Dedifferentiated amniotic fluid mesenchymal stem cell (primary cell): ENCODE measurements around the gene SH3BP4.

Source experiments
- DNase-seq: peaks from one replicate; pipeline ENCODE4 v3.0.0-alpha.2; 2016; ENCODE audit errors: extremely low spot score

Gene SH3BP4

GRCh38 chr2:234947556-234947955 lies 4.3 kb upstream of the SH3BP4 start:
- no peak for DNase-seq

GRCh38 chr2:234949762-234950434 lies 1.9 kb upstream of the SH3BP4 start:
- peak; percentile 97 for DNase-seq

GRCh38 chr2:234950435-234950729 lies 1.4 kb upstream of the SH3BP4 start:
- no peak for DNase-seq

- DNase-seq: peak; percentile 66
Measured at GRCh38 chr2:234950730-234951663, 820 bp upstream of the SH3BP4 start.

- DNase-seq: no peak
Measured at GRCh38 chr2:234952270-234953115, 676 bp downstream of the SH3BP4 start.

GRCh38 chr2:234953116-234954031 lies 1.6 kb downstream of the SH3BP4 start:
- no peak for DNase-seq

GRCh38 chr2:234954551-234954992 lies 2.8 kb downstream of the SH3BP4 start:
- no peak for DNase-seq

- no peak for DNase-seq
Measured at GRCh38 chr2:234955091-234955591, 3.3 kb downstream of the SH3BP4 start.

- DNase-seq: no peak
Measured at GRCh38 chr2:234955971-234956509, 4.2 kb downstream of the SH3BP4 start.

- no peak for DNase-seq
Measured at GRCh38 chr2:234957834-234958135, 6.0 kb downstream of the SH3BP4 start.

GRCh38 chr2:234958311-234958710 lies 6.5 kb downstream of the SH3BP4 start:
- no peak for DNase-seq

GRCh38 chr2:234958746-234959395 lies 7.1 kb downstream of the SH3BP4 start:
- DNase-seq: no peak

- DNase-seq: no peak
Measured at GRCh38 chr2:234960175-234961088, 8.6 kb downstream of the SH3BP4 start.

GRCh38 chr2:234961784-234962183 lies 10.0 kb downstream of the SH3BP4 start:
- no peak for DNase-seq

- no peak for DNase-seq
Measured at GRCh38 chr2:234963773-234964615, 12.2 kb downstream of the SH3BP4 start.

GRCh38 chr2:234964631-234965461 lies 13.0 kb downstream of the SH3BP4 start:
- no peak for DNase-seq

- no peak for DNase-seq
Measured at GRCh38 chr2:234966340-234966739, 14.5 kb downstream of the SH3BP4 start.
